Ammon's horn (tissue), 1 donor: Measurements from ENCODE around the gene DDX24.

Experiments used
- DNase-seq: peaks from one replicate; pipeline ENCODE4 v3.0.0-alpha.2; 2016; ENCODE audit warnings: low spot score

Gene DDX24

GRCh38 chr14:94031161-94031882, 49.7 kb downstream of the DDX24 start:
- peak; percentile 60 for DNase-seq

- DNase-seq, result no peak
Observed at GRCh38 chr14:94030571-94030970, 50.4 kb downstream of the DDX24 start.

GRCh38 chr14:94029671-94030203, 51.3 kb downstream of the DDX24 start:
- no peak for DNase-seq

- DNase-seq, result no peak
Observed at GRCh38 chr14:94029265-94029664, 51.7 kb downstream of the DDX24 start.

- DNase-seq, result no peak
Observed at GRCh38 chr14:94028450-94028826, 52.6 kb downstream of the DDX24 start.

GRCh38 chr14:94027566-94028449, 53.2 kb downstream of the DDX24 start:
- DNase-seq, result no peak

- DNase-seq, result no peak
Observed at GRCh38 chr14:94026889-94027469, 54.0 kb downstream of the DDX24 start.

- peak; percentile 99 for DNase-seq
Observed at GRCh38 chr14:94026173-94026888, 54.7 kb downstream of the DDX24 start, which contains the start of gene OTUB2. TSS of gene OTUB2 (plus strand) at chr14:94026340. CDS start at chr14:94026538, 198 bp downstream.

GRCh38 chr14:94025720-94026119, 55.3 kb downstream of the DDX24 start:
- DNase-seq, result no peak

GRCh38 chr14:94024549-94024948, 56.5 kb downstream of the DDX24 start:
- DNase-seq, result no peak

GRCh38 chr14:94022532-94023411, 58.2 kb downstream of the DDX24 start:
- DNase-seq, result no peak

- DNase-seq, result no peak
Observed at GRCh38 chr14:94021416-94022157, 59.4 kb downstream of the DDX24 start.

GRCh38 chr14:94021001-94021400, 60.0 kb downstream of the DDX24 start:
- no peak for DNase-seq

- DNase-seq, result no peak
Observed at GRCh38 chr14:94020267-94020666, 60.7 kb downstream of the DDX24 start.

GRCh38 chr14:94019329-94019728, 61.7 kb downstream of the DDX24 start:
- no peak for DNase-seq

- DNase-seq, result no peak
Observed at GRCh38 chr14:94018308-94018707, 62.7 kb downstream of the DDX24 start.

- DNase-seq, result no peak
Observed at GRCh38 chr14:94016446-94016976, 64.5 kb downstream of the DDX24 start.

GRCh38 chr14:94015223-94015622, 65.8 kb downstream of the DDX24 start:
- DNase-seq, result no peak

GRCh38 chr14:94014382-94014781, 66.6 kb downstream of the DDX24 start:
- no peak for DNase-seq

GRCh38 chr14:94011795-94012194, 69.2 kb downstream of the DDX24 start:
- no peak for DNase-seq
